ENCODE results near the gene USP21. TPM values are rescaled to one million over a fixed set of nuclear protein-coding genes. Genes with fewer than 3 reads are reported as not detected.
A peak's percentile ranks its signal among the peaks of the same experiment; 100 is the strongest.

Gene USP21
- total RNA-seq, 1 experiment from 2014 or later = 10.1 TPM

GRCh38 chr1:161171696-161172095 is 12.4 kb downstream of the USP21 start:
- no peak for DNase-seq (ENCODE audit: low read depth)

GRCh38 chr1:161172349-161172748 is 13.0 kb downstream of the USP21 start:
- DNase-seq (ENCODE audit: low read depth) = no peak

DNA sequence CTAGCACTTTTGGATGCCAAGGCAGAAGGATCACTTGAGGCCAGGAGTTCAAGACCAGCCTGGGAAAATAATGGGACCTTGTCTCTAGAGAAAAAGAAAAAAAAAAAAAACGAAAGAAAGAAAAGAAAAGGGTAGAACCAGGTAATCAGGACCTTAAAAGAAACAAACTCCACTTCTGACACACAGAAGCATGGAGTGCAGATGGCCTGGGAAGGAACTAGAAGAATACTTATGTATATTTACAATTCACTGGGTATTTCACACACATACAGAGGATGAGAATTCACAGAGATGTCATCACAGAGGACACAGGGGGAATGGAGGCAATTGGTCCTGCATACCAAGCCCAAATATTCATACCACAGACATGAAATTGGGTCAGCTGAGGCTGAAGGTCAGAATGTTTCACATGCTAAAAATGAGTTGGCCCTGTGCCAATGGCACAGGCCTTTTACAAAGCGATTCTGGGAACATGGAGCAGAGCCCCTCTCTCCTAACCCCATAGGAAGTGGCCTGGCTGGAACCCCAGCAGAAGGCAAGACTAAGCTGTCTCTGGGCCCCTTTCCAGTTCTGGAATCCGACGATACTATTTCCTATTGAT is 13.6 kb downstream of the USP21 start:
- DNase-seq (ENCODE audit: low read depth) = peak; percentile 56

DNA sequence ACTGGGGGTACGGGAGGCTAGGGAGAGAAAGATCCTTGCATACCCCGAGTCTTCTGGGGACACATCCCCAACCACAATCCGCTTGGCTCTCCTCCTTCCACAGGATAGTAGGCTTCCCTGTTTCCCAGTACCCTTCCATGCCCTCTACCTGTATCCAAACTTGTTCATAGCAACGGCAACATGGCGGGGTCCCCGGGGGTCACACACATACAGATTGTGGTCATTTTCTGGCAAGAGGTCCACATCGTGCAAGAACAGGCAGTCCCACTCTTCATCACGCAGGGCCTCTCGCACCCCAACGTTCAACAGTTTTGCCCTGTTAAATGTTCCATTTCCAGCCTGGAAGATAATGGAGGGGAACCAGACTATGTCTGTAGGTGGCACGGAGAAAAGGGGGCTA is 14.4 kb downstream of the USP21 start:
- no peak for DNase-seq (ENCODE audit: low read depth)

DNA sequence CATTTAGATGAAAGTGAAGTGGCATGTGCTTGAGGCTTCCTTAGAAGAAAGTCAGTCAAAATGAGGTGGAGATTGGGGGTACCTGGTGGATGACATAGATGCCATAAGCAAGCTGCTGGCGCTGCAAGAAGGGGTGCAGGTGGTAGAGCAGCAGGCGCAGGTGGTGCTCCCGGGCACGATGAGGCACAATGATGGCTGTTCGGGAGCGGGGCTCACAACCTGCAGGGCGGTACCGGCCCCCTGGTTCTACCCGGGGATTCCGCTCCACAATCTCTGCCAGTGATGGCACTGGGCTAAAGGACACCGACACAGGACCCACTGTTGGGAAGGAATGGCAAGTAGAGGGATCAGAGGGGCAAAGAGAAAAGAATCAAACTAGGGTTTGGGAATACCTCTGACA is 15.6 kb downstream of the USP21 start:
- no peak for DNase-seq (ENCODE audit: low read depth)

- DNase-seq (ENCODE audit: low read depth) = no peak
Observed at GRCh38 chr1:161175771-161176453, 16.6 kb downstream of the USP21 start.

DNA sequence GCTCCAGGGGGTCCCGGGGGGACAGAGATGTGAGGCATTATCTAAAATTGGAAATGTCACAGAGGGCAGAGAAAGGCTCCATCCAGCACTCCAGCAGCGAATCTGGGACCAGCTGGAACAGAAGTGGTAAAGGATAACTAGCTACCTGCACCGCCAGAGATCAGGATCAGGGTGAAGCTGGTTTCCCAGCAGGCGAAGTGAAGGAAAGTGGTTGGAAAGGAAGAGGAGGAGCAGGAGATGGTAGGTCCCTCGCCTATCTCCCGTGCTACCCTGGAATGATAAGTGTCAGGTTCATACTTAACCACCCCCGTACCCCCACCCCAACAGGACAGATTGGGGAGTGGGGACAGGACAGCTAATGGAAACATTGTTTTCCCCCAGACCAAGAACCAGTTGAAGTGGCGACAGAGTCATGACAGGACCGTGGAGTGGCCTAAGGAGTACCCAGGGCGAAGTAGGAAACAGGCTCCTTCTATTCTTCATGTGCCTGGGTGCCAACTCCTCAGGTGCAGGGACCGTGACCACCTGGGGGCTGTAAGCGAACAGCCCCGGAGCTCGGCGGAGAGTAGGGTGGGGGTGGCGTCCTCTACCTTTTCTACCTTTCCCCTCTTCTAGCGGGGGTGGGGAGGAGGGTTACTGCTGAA is 17.3 kb downstream of the USP21 start:
- no peak for DNase-seq (ENCODE audit: low read depth)

GRCh38 chr1:161177112-161177935 is 18.0 kb downstream of the USP21 start, which contains the start of gene B4GALT3:
Gene B4GALT3, minus strand, starts transcription at chr1:161177507. Its CDS starts 1,447 bp downstream, at chr1:161176060.
- DNase-seq (ENCODE audit: low read depth) = peak; percentile 68

DNA sequence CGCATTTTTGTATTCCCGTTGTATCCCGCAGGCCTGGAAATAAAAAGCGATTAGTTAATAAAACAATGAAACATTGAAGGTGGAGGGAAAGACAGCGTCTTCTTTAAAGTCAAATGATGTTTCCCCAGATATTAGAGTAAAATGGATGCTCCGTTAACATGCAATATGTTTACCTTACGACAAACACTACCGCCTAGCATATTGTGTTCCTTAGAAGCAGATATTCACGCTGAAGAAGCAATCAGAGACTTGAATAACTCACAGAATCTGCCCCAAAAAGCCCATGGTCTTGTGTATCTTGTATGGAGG is 18.6 kb downstream of the USP21 start:
- DNase-seq (ENCODE audit: low read depth) = no peak

GRCh38 chr1:161179698-161180097 is 20.4 kb downstream of the USP21 start:
- no peak for DNase-seq (ENCODE audit: low read depth)

- DNase-seq (ENCODE audit: low read depth) = peak; percentile 42
Observed at GRCh38 chr1:161180639-161181038, 21.3 kb downstream of the USP21 start.

GRCh38 chr1:161182214-161182613 is 22.9 kb downstream of the USP21 start:
- DNase-seq (ENCODE audit: low read depth) = peak; percentile 67

GRCh38 chr1:161185282-161185682 is 26.0 kb downstream of the USP21 start:
- DNase-seq (ENCODE audit: low read depth) = peak; percentile 48

DNA sequence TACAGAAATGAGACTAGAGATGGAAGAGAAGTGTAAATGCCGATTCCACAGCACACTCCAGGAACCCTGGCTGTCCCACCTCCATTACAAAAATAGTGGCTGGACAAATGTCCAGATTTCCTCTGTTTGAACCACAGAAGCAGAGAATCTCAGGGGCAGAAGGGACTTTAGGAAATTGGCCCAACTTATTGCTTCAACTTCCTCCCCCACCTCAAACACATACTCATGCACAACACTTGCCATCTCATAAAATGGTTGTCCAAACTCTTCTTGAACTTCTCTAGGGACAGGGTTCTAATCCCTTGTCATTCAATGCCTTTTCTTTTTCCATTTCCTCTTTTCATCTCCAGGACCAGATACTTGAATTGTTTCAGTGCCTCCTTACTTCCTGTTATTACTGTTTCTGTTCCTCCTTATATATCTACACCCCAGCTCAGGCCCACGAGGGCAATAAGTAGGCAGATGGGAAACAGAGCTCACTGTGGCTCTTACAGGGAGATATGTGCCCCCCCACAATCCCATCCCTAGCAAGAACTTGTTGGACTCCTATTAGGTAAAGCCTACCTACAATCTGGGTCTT is 26.5 kb downstream of the USP21 start:
- DNase-seq (ENCODE audit: low read depth) = no peak

DNA sequence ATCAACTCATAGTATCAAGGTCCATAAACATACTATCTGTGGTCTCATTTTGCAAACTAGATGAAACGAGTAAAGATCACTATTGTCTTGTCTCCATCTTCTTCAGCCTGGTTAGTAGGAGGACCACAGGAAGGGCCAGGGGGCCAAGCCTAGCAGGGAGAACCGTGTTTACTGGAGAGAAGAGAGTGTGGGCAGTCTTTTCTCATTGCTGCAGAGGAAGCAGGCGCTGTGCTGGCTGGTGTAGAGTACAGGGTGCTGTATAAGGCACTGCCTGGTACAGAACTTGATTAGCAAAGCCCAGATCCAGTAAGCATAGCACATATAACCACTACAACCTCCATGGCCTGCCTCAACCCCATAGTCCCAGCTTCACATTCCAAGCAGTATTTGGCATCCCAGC is 28.0 kb downstream of the USP21 start:
- DNase-seq (ENCODE audit: low read depth) = no peak

- DNase-seq (ENCODE audit: low read depth) = no peak
Observed at GRCh38 chr1:161188381-161188780, 29.1 kb downstream of the USP21 start.

- DNase-seq (ENCODE audit: low read depth) = no peak
Observed at GRCh38 chr1:161189036-161189435, 29.7 kb downstream of the USP21 start.

GRCh38 chr1:161190962-161191521 is 31.7 kb downstream of the USP21 start:
- no peak for DNase-seq (ENCODE audit: low read depth)

DNA sequence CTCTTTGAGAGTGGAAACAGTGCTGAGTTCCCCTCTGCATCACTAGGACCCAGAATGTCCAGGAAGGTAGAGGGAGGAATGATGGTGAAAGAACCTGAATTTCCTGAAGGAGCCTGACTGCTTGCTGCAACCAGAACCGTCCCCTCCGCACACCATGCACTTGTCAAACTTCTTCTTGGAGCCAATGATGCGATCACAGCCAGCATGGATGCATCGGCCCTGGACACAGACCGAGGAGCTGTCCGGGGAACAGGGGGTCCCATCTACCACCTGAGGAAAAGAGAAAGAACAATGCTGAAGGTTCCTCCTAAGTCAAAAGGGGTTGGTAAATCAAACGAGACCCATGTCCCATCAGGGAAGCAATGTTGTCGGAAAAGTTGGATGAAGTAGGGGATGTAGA is 32.7 kb downstream of the USP21 start:
- no peak for DNase-seq (ENCODE audit: low read depth)

- peak; percentile 72 for DNase-seq (ENCODE audit: low read depth)
Observed at GRCh38 chr1:161192476-161193465, 33.5 kb downstream of the USP21 start.

Measured in M059J (cell line).